Measurements from ENCODE around the gene PSMB2. TPM values are rescaled to one million over a fixed set of nuclear protein-coding genes. Genes with fewer than 3 reads are reported as not detected.

PSMB2 gene
- total and polyA plus RNA-seq, 2 of the 8 experiments (the other 6 are each of a cell fraction or from before 2014, with no cell fraction given): 91.4 to 101 TPM

GRCh38 chr1:35668506-35668905 lies 27.2 kb upstream of the PSMB2 start:
- H2AFZ ChIP-seq (ENCODE audit: low read length): no peak overlapping the region
- no peak overlapping the region for H3K27ac ChIP-seq (ENCODE audit: low read depth, low read length)
- no peak overlapping the region for H4K5ac ChIP-seq (ENCODE audit: insufficient read length, low read depth, low read length)
- H2BK20ac ChIP-seq (ENCODE audit: low read length): no peak overlapping the region
- H4K91ac ChIP-seq (replicated peaks; ENCODE audit: insufficient read length, low read length): no peak overlapping the region
- FAIRE-seq (no peak), DNase-seq (ENCODE audit: low read depth in 1 of 2, low spot score in 2 of 2) (no peak)
- H3K18ac ChIP-seq (ENCODE audit: extremely low read depth, low read length): no peak overlapping the region
- ChIA-PET CTCF (ENCODE audit: partially characterized antibody) (interaction anchor here (1.4 kb wide), 1 partner anchor 22 kb away, joined by 9 read pairs; no protein-coding TSS in a partner anchor), POLR2A (ENCODE audit: partially characterized antibody) (no interaction called here)
- H3K9me3 ChIP-seq (ENCODE audit: insufficient read depth in 2 of 2, low read depth in 1 of 2, low read length in 1 of 2): no peaks in the 10 kb centered on the region
- no peak overlapping the region for H3K23ac ChIP-seq (ENCODE audit: insufficient read length)
- H3K4me1 ChIP-seq (replicated peaks in 1 of 4; ENCODE audit: control insufficient read depth in 3 of 4, insufficient read depth in 4 of 4, low read length in 3 of 4): peaks cover 0 to 4% (median 2%) of the 10 kb centered on the region in 4 experiments; a peak in 3 of 7 replicates
- no peak overlapping the region for H2AK5ac ChIP-seq (ENCODE audit: low read depth, low read length)
- no peak overlapping the region for H3K4ac ChIP-seq (replicated peaks; ENCODE audit: insufficient read length, low read depth, low read length)
- H4K8ac ChIP-seq (ENCODE audit: extremely low read depth, insufficient read depth, low read length): no peak overlapping the region
- H2BK5ac ChIP-seq (ENCODE audit: low read depth, low read length): no peak overlapping the region
- H3K27me3 ChIP-seq (replicated peaks in 1 of 4; ENCODE audit: control insufficient read depth in 3 of 4, extremely low read depth in 1 of 4, insufficient read depth in 3 of 4, low read length in 3 of 4): peaks cover 0 to 2% (median 0%) of the 10 kb centered on the region in 4 experiments; a peak in 1 of 7 replicates
- no peak overlapping the region for H2BK120ac ChIP-seq (replicated peaks; ENCODE audit: low read depth, low read length)
- H3K4me2 ChIP-seq (ENCODE audit: insufficient read depth in 1 of 2, low read depth in 2 of 2, low read length in 2 of 2): no peak overlapping the region
- no peak overlapping the region for H3K9ac ChIP-seq (replicated peaks in 1 of 4; ENCODE audit: extremely low read depth in 1 of 4, low read depth in 3 of 4, low read length in 3 of 4)
- WGBS, 2 experiments (ENCODE audit: extremely low coverage in 1 of 2, insufficient coverage in 1 of 2, insufficient read length in 1 of 2, insufficient replicate concordance in 2 of 2, low coverage in 1 of 2, low lambda C conversion rate in 2 of 2, missing lambda C conversion rate in 1 of 2): 87% methylated on average over 5 of the region's 5 CpGs; no CpG with 5 or more reads in 1 of the 2 experiments
- H3K36me3 ChIP-seq (ENCODE audit: control insufficient read depth in 2 of 4, insufficient read depth in 4 of 4, low read length in 3 of 4): no peaks in the 10 kb centered on the region
- H3K79me1 ChIP-seq (ENCODE audit: low read depth, low read length): no peaks in the 10 kb centered on the region
- no peaks in the 10 kb centered on the region for H4K20me1 ChIP-seq (replicated peaks in 1 of 2; ENCODE audit: control insufficient read depth in 1 of 2, insufficient read depth in 2 of 2, low read length in 2 of 2)
- no peak overlapping the region for H2BK15ac ChIP-seq (ENCODE audit: low read length)
- H3K56ac ChIP-seq (replicated peaks; ENCODE audit: insufficient read length, low read depth, low read length): no peak overlapping the region
- no peaks in the 10 kb centered on the region; the same call in 1 of the 2 replicates for H3K23me2 ChIP-seq (ENCODE audit: low read depth, low read length)
- H3K4me3 ChIP-seq (ENCODE audit: extremely low read depth in 1 of 4, insufficient read depth in 2 of 4, low read depth in 3 of 4, low read length in 4 of 4): no peak overlapping the region
- H3K79me2 ChIP-seq (ENCODE audit: control insufficient read depth in 1 of 2, insufficient read depth in 2 of 2, low read length in 2 of 2): no peaks in the 10 kb centered on the region
- no peak overlapping the region for H3K14ac ChIP-seq (ENCODE audit: insufficient read length)
- no peak overlapping the region for H2BK12ac ChIP-seq (ENCODE audit: low read depth, low read length)
- TF ChIP-seq POLR2AphosphoS5 (IDR thresholded peaks at IDR 0.05; ENCODE audit: low read depth, low read length) (no peak), KDM4A (IDR thresholded peaks at IDR 0.05; ENCODE audit: low read depth, low read length, severe bottlenecking) (no peak), TAF7 (optimal IDR thresholded peaks at IDR 0.05; ENCODE audit: borderline replicate concordance, low read depth, low read length) (no peak), SP2 (IDR thresholded peaks at IDR 0.05; ENCODE audit: low read length) (no peak), ZNF274 (IDR thresholded peaks at IDR 0.05; ENCODE audit: borderline replicate concordance, extremely low read depth, low read length) (no peak), ATF2 (IDR thresholded peaks at IDR 0.05; ENCODE audit: low read length) (no peak)

Data from H1 (cell line).